ENCODE measurements around the gene SLC13A5.

DNA sequence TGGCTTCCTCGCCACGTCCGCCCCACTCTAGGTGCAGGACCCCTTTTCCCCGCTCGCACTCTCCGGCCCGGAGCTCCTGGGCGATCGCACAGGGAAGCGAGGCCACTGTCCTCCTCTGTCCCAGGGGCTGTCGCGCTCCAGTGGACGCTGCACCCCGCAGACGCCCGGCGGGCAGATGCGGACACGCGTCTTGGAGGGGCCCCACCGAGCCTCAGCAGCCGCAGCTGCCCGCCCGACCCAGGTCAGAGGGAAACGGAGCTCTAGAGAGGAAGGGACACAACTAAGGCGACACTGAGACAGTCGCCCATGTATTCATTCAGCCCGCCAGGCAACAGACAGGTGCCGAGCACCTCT lies 726 bp upstream of the SLC13A5 start:
- TF ChIP-seq, protein P1, sequence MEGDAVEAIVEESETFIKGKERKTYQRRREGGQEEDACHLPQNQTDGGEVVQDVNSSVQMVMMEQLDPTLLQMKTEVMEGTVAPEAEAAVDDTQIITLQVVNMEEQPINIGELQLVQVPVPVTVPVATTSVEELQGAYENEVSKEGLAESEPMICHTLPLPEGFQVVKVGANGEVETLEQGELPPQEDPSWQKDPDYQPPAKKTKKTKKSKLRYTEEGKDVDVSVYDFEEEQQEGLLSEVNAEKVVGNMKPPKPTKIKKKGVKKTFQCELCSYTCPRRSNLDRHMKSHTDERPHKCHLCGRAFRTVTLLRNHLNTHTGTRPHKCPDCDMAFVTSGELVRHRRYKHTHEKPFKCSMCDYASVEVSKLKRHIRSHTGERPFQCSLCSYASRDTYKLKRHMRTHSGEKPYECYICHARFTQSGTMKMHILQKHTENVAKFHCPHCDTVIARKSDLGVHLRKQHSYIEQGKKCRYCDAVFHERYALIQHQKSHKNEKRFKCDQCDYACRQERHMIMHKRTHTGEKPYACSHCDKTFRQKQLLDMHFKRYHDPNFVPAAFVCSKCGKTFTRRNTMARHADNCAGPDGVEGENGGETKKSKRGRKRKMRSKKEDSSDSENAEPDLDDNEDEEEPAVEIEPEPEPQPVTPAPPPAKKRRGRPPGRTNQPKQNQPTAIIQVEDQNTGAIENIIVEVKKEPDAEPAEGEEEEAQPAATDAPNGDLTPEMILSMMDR (IDR thresholded peaks at IDR 0.05), result no peak
- no peak for TF ChIP-seq POLR2A (IDR thresholded peaks at IDR 0.05)

Measured in heart left ventricle (tissue), 13 donors.